ENCODE data around the gene RBM39.
"Not testable (repeated sequence)": the region's sequence is repeated elsewhere in the genome, so short reads cannot be mapped to it uniquely, and the experiment has no call there.

Gene RBM39

DNA sequence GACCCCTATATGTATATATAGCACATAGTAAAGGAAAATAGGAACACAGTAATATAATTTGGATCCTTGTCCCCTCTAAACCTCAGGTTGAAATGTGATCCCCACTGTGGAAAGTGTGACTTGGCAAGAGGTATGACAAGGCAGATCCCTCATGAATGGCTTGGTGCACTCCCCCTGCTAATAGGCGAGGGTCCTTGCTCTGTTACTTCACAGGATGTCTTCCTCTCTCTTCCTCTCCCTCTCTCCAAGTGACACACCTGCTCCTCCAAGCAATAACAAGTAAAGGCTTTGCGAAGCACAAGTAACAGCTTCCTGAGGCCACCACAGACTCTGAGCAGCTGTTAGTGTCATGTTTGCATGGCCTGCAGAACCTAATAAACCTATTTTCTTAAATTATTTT, 26.4 kb downstream of the RBM39 start:
- H3K4me3 ChIP-seq (ENCODE audit: low read depth, low read length): no peak overlapping the region
- TF ChIP-seq, protein P1, sequence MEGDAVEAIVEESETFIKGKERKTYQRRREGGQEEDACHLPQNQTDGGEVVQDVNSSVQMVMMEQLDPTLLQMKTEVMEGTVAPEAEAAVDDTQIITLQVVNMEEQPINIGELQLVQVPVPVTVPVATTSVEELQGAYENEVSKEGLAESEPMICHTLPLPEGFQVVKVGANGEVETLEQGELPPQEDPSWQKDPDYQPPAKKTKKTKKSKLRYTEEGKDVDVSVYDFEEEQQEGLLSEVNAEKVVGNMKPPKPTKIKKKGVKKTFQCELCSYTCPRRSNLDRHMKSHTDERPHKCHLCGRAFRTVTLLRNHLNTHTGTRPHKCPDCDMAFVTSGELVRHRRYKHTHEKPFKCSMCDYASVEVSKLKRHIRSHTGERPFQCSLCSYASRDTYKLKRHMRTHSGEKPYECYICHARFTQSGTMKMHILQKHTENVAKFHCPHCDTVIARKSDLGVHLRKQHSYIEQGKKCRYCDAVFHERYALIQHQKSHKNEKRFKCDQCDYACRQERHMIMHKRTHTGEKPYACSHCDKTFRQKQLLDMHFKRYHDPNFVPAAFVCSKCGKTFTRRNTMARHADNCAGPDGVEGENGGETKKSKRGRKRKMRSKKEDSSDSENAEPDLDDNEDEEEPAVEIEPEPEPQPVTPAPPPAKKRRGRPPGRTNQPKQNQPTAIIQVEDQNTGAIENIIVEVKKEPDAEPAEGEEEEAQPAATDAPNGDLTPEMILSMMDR (conservative IDR thresholded peaks at IDR 0.05; ENCODE audit: low read depth, low read length): no peak
- DNase-seq (ENCODE audit: low read depth): no peak

GRCh38 chr20:35714127-35714526, 27.9 kb downstream of the RBM39 start:
- TF ChIP-seq, protein P1 (conservative IDR thresholded peaks at IDR 0.05; ENCODE audit: low read depth, low read length): no peak
- H3K4me3 ChIP-seq (ENCODE audit: low read depth, low read length): no peak overlapping the region
- no peak for DNase-seq (ENCODE audit: low read depth)

- H3K4me3 ChIP-seq (ENCODE audit: low read depth, low read length); DNase-seq (ENCODE audit: low read depth): not testable (repeated sequence)
These were observed 28.9 kb downstream of the RBM39 start for GRCh38 chr20:35713120-35713519.

- no peak overlapping the region for H3K4me3 ChIP-seq (ENCODE audit: low read depth, low read length)
- TF ChIP-seq, protein P1 (conservative IDR thresholded peaks at IDR 0.05; ENCODE audit: low read depth, low read length): no peak
- DNase-seq (ENCODE audit: low read depth): no peak
These were observed 30.4 kb downstream of the RBM39 start for GRCh38 chr20:35711588-35712209.

DNA sequence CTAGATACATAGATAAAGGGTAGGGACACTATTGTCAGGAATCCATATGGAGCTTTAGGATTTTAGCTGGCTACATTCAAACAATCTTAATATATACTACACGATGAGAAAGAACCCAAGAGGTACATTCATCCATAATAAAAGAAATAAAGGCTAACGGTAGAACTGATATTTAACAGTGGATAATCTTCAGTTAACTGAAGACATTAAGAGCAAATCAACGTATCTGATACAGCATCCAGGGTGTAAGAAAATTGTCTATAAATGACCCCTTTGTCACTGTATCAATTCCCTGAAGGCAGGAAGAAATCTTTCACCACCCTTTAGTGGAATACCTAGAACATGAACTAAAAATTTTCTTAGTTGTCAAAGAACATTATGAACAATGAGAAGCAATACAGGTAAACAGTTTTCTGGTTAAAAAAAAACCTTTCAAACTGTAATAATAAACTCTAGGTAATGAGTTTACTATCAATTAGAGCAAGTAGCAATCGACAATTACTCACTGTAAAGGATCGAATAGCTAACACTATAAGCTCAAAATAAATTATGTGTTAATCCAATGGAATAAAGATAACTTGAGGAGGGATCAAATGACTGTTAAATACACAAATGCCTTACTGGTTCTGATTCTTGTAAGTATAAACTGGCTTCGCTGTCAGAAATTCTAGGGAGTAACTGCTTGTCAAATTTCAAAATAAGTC, 31.0 kb downstream of the RBM39 start:
- no peak overlapping the region for H3K4me3 ChIP-seq (ENCODE audit: low read depth, low read length)
- TF ChIP-seq, protein P1 (conservative IDR thresholded peaks at IDR 0.05; ENCODE audit: low read depth, low read length): no peak

DNA sequence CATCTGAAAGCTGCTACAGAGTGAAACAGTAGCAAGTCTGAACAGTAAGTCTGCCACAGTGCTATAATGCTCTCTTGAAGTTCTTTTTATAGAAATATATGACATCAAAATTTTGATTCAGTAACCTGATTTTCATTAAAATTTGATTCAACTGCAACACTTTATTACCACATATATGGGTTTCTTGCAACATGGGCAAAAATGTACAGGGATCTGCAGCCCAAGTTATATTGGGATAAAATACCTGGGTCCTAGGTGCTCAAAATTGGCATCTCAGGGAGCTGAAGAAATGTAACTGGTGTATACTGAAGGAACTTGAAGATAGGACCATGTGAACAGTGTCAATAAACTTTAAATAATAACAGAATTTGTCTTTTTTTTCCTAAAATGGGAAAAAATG, 32.0 kb downstream of the RBM39 start:
- DNase-seq (ENCODE audit: low read depth): no peak
- no peak overlapping the region for H3K4me3 ChIP-seq (ENCODE audit: low read depth, low read length)
- TF ChIP-seq, protein P1 (conservative IDR thresholded peaks at IDR 0.05; ENCODE audit: low read depth, low read length): no peak

More for the DNA sequence above, 31.0 kb downstream of the RBM39 start:
- DNase-seq (ENCODE audit: low read depth): no peak

DNA sequence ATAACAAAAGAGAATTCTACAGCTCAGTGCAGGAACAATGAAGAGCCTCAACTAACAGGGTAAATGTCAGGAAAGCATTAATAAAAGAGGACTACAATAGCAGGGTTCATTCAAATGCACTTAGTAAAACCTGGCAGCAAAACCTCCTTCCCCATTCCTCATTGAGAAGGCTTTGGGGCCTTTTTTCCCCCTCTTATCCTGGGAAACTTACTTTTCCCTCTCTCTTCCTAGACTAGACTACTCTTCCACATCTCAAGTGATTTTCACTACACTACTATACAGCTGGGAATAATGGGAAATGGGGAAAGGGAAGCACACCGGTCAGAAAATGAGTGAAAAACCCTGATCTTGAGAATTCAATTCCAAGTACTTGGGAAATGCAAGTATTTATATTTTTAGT, 32.8 kb downstream of the RBM39 start:
- no peak for DNase-seq (ENCODE audit: low read depth)
- TF ChIP-seq, protein P1 (conservative IDR thresholded peaks at IDR 0.05; ENCODE audit: low read depth, low read length): no peak
- no peak overlapping the region for H3K4me3 ChIP-seq (ENCODE audit: low read depth, low read length)
